ENCODE data around the gene BRINP3. TPM values are rescaled to one million over a fixed set of nuclear protein-coding genes. Genes with fewer than 3 reads are reported as not detected.

BRINP3 gene
- total RNA-seq, 2 donors from 2014 or later, result not detected

GRCh38 chr1:190259424-190259823 lies 218.2 kb downstream of the BRINP3 start:
- H3K9me3 ChIP-seq (ENCODE audit: control insufficient read depth, low read length), result no peaks in the 10 kb centered on the region
- TF ChIP-seq CTCF (conservative IDR thresholded peaks at IDR 0.05), result no peak
- Mint-ChIP-seq H3K4me3 (no peak overlapping the region), H3K36me3 (ENCODE audit: low read depth) (no peaks in the 10 kb centered on the region), H3K4me1 (no peaks in the 10 kb centered on the region), H3K9me3 (no peaks in the 10 kb centered on the region), H3K27me3 (ENCODE audit: insufficient read depth) (no peaks in the 10 kb centered on the region), H3K27ac (no peak overlapping the region)
- H3K9ac ChIP-seq (ENCODE audit: extremely low read depth, low read length, poor library complexity, severe bottlenecking), result no peak overlapping the region
- H3K27me3 ChIP-seq (ENCODE audit: control insufficient read depth, insufficient read depth, low read length, poor library complexity, severe bottlenecking), result no peaks in the 10 kb centered on the region
- no peak overlapping the region for H3K27ac ChIP-seq (ENCODE audit: low read depth, low read length)
- no peak overlapping the region for H3K4me3 ChIP-seq (ENCODE audit: low read length)
- H3K36me3 ChIP-seq (ENCODE audit: control insufficient read depth, insufficient read depth, low read length), result no peaks in the 10 kb centered on the region
- 50 to 78% methylated on average over 1 of the region's 1 CpG for WGBS, 2 experiments (ENCODE audit: insufficient coverage in 1 of 2, insufficient read length in 1 of 2)
- DNase-seq, result no peak
- no peaks in the 10 kb centered on the region for H3K4me1 ChIP-seq (ENCODE audit: control insufficient read depth, insufficient read depth, low read length)

- no peak overlapping the region for H3K4me3 Mint-ChIP-seq
- no peaks in the 10 kb centered on the region for H3K27me3 ChIP-seq (ENCODE audit: control insufficient read depth, insufficient read depth, low read length, poor library complexity, severe bottlenecking)
- peak; percentile 57 for DNase-seq
- no peaks in the 10 kb centered on the region for H3K36me3 Mint-ChIP-seq (ENCODE audit: low read depth)
- no peak overlapping the region for H3K4me3 ChIP-seq (ENCODE audit: low read length)
- no peaks in the 10 kb centered on the region for H3K36me3 ChIP-seq (ENCODE audit: control insufficient read depth, insufficient read depth, low read length)
- no peak overlapping the region for H3K9ac ChIP-seq (ENCODE audit: extremely low read depth, low read length, poor library complexity, severe bottlenecking)
- no peaks in the 10 kb centered on the region for H3K4me1 Mint-ChIP-seq
- no peaks in the 10 kb centered on the region for H3K9me3 Mint-ChIP-seq
- H3K4me1 ChIP-seq (ENCODE audit: control insufficient read depth, insufficient read depth, low read length), result no peaks in the 10 kb centered on the region
- no peaks in the 10 kb centered on the region for H3K27me3 Mint-ChIP-seq (ENCODE audit: insufficient read depth)
- no peaks in the 10 kb centered on the region for H3K9me3 ChIP-seq (ENCODE audit: control insufficient read depth, low read length)
- 70% methylated on average over 6 of the region's 6 CpGs; no CpG with 5 or more reads in 1 of the 2 experiments for WGBS, 2 experiments (ENCODE audit: insufficient coverage in 1 of 2, insufficient read length in 1 of 2)
- H3K27ac Mint-ChIP-seq, result no peak overlapping the region
- no peak overlapping the region for H3K27ac ChIP-seq (ENCODE audit: low read depth, low read length)
- no peak for TF ChIP-seq CTCF (conservative IDR thresholded peaks at IDR 0.05)
Observed at GRCh38 chr1:190258003-190258402, 219.7 kb downstream of the BRINP3 start.

GRCh38 chr1:190252046-190252445 lies 225.6 kb downstream of the BRINP3 start:
- Mint-ChIP-seq H3K27me3 (ENCODE audit: insufficient read depth) (no peaks in the 10 kb centered on the region), H3K36me3 (ENCODE audit: low read depth) (no peaks in the 10 kb centered on the region), H3K27ac (no peak overlapping the region), H3K9me3 (no peaks in the 10 kb centered on the region), H3K4me3 (no peak overlapping the region), H3K4me1 (no peaks in the 10 kb centered on the region)
- H3K9me3 ChIP-seq (ENCODE audit: control insufficient read depth, low read length), result no peaks in the 10 kb centered on the region
- DNase-seq, result no peak
- TF ChIP-seq CTCF (conservative IDR thresholded peaks at IDR 0.05), result no peak
- no peaks in the 10 kb centered on the region for H3K4me1 ChIP-seq (ENCODE audit: control insufficient read depth, insufficient read depth, low read length)
- no peaks in the 10 kb centered on the region for H3K36me3 ChIP-seq (ENCODE audit: control insufficient read depth, insufficient read depth, low read length)
- H3K9ac ChIP-seq (ENCODE audit: extremely low read depth, low read length, poor library complexity, severe bottlenecking), result no peak overlapping the region
- no peak overlapping the region for H3K4me3 ChIP-seq (ENCODE audit: low read length)
- H3K27me3 ChIP-seq (ENCODE audit: control insufficient read depth, insufficient read depth, low read length, poor library complexity, severe bottlenecking), result no peaks in the 10 kb centered on the region
- H3K27ac ChIP-seq (ENCODE audit: low read depth, low read length), result no peak overlapping the region
